HepG2 (cell line): ENCODE data around the gene CALR. TPM values are rescaled to one million over a fixed set of nuclear protein-coding genes. Genes with fewer than 3 reads are reported as not detected.

Experiments used
- BORCS8-MEF2B ChIP-seq: sonication (generic); formaldehyde crosslinking; IDR thresholded peaks from 2 replicates; pipeline ENCODE4 v1.8.0; 2022; ENCODE audit warnings: mild to moderate bottlenecking, missing genetic modification reagents
- ELF1 ChIP-seq: sonication (generic); formaldehyde crosslinking; IDR thresholded peaks from 2 replicates; pipeline ENCODE4 v1.4.0; 2020; ENCODE audit warnings: missing genetic modification reagents
- RXRB ChIP-seq: IDR thresholded peaks from 2 replicates; pipeline ENCODE4 v1.6.1; 2016; ENCODE audit warnings: borderline replicate concordance, missing genetic modification reagents, missing compliant biosample characterization
- SIX1 ChIP-seq: sonication (generic); formaldehyde crosslinking; IDR thresholded peaks from 2 replicates; pipeline ENCODE4 v1.4.0; 2020; ENCODE audit warnings: missing genetic modification reagents, borderline replicate concordance
- TBX2 ChIP-seq: sonication (generic); formaldehyde crosslinking; IDR thresholded peaks from 2 replicates; pipeline ENCODE4 v1.5.0; 2020; ENCODE audit warnings: missing genetic modification reagents, mild to moderate bottlenecking, borderline replicate concordance
- TFE3 ChIP-seq: IDR thresholded peaks from 2 replicates; pipeline ENCODE4 v1.6.1; 2016
- ZBTB20 ChIP-seq: sonication (generic); formaldehyde crosslinking; IDR thresholded peaks from 2 replicates; pipeline ENCODE4 v1.8.1; 2023; ENCODE audit warnings: missing genetic modification reagents, low read depth, mild to moderate bottlenecking, borderline replicate concordance
- ZBTB38 ChIP-seq: sonication (generic); formaldehyde crosslinking; IDR thresholded peaks from 2 replicates; pipeline ENCODE4 v1.5.1; 2020; ENCODE audit warnings: mild to moderate bottlenecking, missing genetic modification reagents
- ZC3H4 ChIP-seq: sonication (generic); formaldehyde crosslinking; IDR thresholded peaks from 2 replicates; pipeline ENCODE4 v1.4.0; 2020; ENCODE audit warnings: missing genetic modification reagents, borderline replicate concordance
- ZMYM3 ChIP-seq: sonication (generic); formaldehyde crosslinking; IDR thresholded peaks from 2 replicates; pipeline ENCODE4 v1.5.1; 2020; ENCODE audit warnings: mild to moderate bottlenecking, missing genetic modification reagents
- ZNF501 ChIP-seq: sonication (generic); formaldehyde crosslinking; IDR thresholded peaks from 2 replicates; pipeline ENCODE4 v1.5.1; 2020; ENCODE audit warnings: mild to moderate bottlenecking, moderate library complexity, missing genetic modification reagents
- ZNF580 ChIP-seq: IDR thresholded peaks from 2 replicates; pipeline ENCODE4 v1.6.1; 2016; ENCODE audit warnings: low read depth, borderline replicate concordance
- ZNF687 ChIP-seq: sonication (generic); formaldehyde crosslinking; IDR thresholded peaks from 2 replicates; pipeline ENCODE4 v1.5.1; 2020; ENCODE audit warnings: mild to moderate bottlenecking, missing genetic modification reagents, moderate library complexity
- ZNF710 ChIP-seq: sonication (generic); formaldehyde crosslinking; IDR thresholded peaks from 2 replicates; pipeline ENCODE4 v1.5.0; 2020; ENCODE audit warnings: mild to moderate bottlenecking, missing genetic modification reagents, borderline replicate concordance
- ZNF713 ChIP-seq: sonication (generic); formaldehyde crosslinking; IDR thresholded peaks from 2 replicates; pipeline ENCODE4 v1.4.0; 2020; ENCODE audit warnings: mild to moderate bottlenecking, missing genetic modification reagents
- ZNF879 ChIP-seq: sonication (generic); formaldehyde crosslinking; IDR thresholded peaks from 2 replicates; pipeline ENCODE4 v1.8.1; 2023; ENCODE audit warnings: missing genetic modification reagents
- ZSCAN21 ChIP-seq: sonication (generic); formaldehyde crosslinking; IDR thresholded peaks from 2 replicates; pipeline ENCODE4 v1.8.0; 2022; ENCODE audit warnings: mild to moderate bottlenecking, missing genetic modification reagents, moderate library complexity, borderline replicate concordance
- polyA plus RNA-seq, 8 experiments: library from polyadenylated mRNA; depleted of rRNA in 3 of 8; stranded (reverse) in 7 of 8; unstranded in 1 of 8; fragments of >200 nt; fragmentation: Illumina TruSeq in 4 of 8; extraction: Trizol in 4 of 8; gene quantifications; 2 replicates each; pipeline versions ENCODE4 v1.2.1 to v1.2.3, GENCODE V29; 2011 to 2016; ENCODE audit warnings: low read depth in 4 of 8, missing spikeins in 1 of 8, mixed read lengths in 1 of 8; ENCODE audit not compliant: insufficient read depth in 1 of 8
- total RNA-seq, 5 experiments: library from RNA; depleted of rRNA; stranded (reverse); fragments of >200 nt; fragmentation: Illumina TruSeq; extraction: Trizol; gene quantifications; 2 replicates each; pipeline ENCODE4 v1.2.3, GENCODE V29; 2016; ENCODE audit warnings: low read depth in 1 of 5

Gene CALR
- total and polyA plus RNA-seq, 2 of the 13 experiments (the other 11 are each of a cell fraction or from before 2014, with no cell fraction given) = 898 to 934 TPM

- peak; percentile 56 for TF ChIP-seq TFE3 (CRISPR knock-in tag)
- TF ChIP-seq ELF1 (CRISPR knock-in tag) = peak; percentile 82
- peak; percentile 24; the same call in 1 of the 2 replicates for TF ChIP-seq SIX1 (CRISPR knock-in tag)
- peak; percentile 44; the same call in 1 of the 2 replicates for TF ChIP-seq ZSCAN21 (CRISPR knock-in tag)
- peak; percentile 73 for TF ChIP-seq RXRB
- TF ChIP-seq ZNF580 (CRISPR knock-in tag) = no peak
- TF ChIP-seq ZNF710 (CRISPR knock-in tag) = peak; percentile 56; the same call in 1 of the 2 replicates
- no peak for TF ChIP-seq ZC3H4
- peak; percentile 71 for TF ChIP-seq BORCS8-MEF2B
- TF ChIP-seq ZBTB20 (CRISPR knock-in tag) = 0 out of 2 replicates have a peak, but pooled peaks have one; percentile 17
- peak; percentile 65 for TF ChIP-seq TBX2 (CRISPR knock-in tag)
- peak; percentile 69; the same call in 1 of the 2 replicates for TF ChIP-seq ZBTB38 (CRISPR knock-in tag)
- TF ChIP-seq ZNF687 (CRISPR knock-in tag) = peak; percentile 89
- TF ChIP-seq ZNF879 (CRISPR knock-in tag) = 0 out of 2 replicates have a peak, but pooled peaks have one; percentile 66
- peak; percentile 69; the same call in 1 of the 2 replicates for TF ChIP-seq ZNF713
- TF ChIP-seq ZNF501 (CRISPR knock-in tag) = peak; percentile 95
- TF ChIP-seq ZMYM3 (CRISPR knock-in tag) = peak; percentile 52; the same call in 1 of the 2 replicates
Measured at GRCh38 chr19:12933287-12934072, 4.9 kb upstream of the CALR start, which contains the start of gene FARSA (continued).
